ENCODE results near the gene SCARF1. TPM values are rescaled to one million over a fixed set of nuclear protein-coding genes. Genes with fewer than 3 reads are reported as not detected.

SCARF1 gene
- total RNA-seq, 1 experiment from 2014 or later: 4.9 TPM

- no peak for TF ChIP-seq PRDM15 (CRISPR knock-in tag; IDR thresholded peaks at IDR 0.05)
- no peak for TF ChIP-seq RORB (CRISPR knock-in tag; IDR thresholded peaks at IDR 0.05)
- TF ChIP-seq ZNF423 (CRISPR knock-in tag; IDR thresholded peaks at IDR 0.05): no peak
- no peak for TF ChIP-seq JAZF1 (CRISPR knock-in tag; IDR thresholded peaks at IDR 0.05)
- no peak for TF ChIP-seq MLX (CRISPR knock-in tag; IDR thresholded peaks at IDR 0.05)
- no peak for TF ChIP-seq KAT7 (CRISPR knock-in tag; IDR thresholded peaks at IDR 0.05; ENCODE audit: borderline replicate concordance)
- TF ChIP-seq ELF4 (CRISPR knock-in tag; IDR thresholded peaks at IDR 0.05; ENCODE audit: low read depth): no peak
- TF ChIP-seq MAX (CRISPR knock-in tag; IDR thresholded peaks at IDR 0.05): no peak
- TF ChIP-seq ZNF671 (CRISPR knock-in tag; IDR thresholded peaks at IDR 0.05): no peak
- TF ChIP-seq FOXP4 (CRISPR knock-in tag; IDR thresholded peaks at IDR 0.05): no peak
- no peak for TF ChIP-seq ZNF396 (CRISPR knock-in tag; IDR thresholded peaks at IDR 0.05; ENCODE audit: borderline replicate concordance)
- TF ChIP-seq NR2C2 (CRISPR knock-in tag; IDR thresholded peaks at IDR 0.05): no peak
- no peak for TF ChIP-seq MXD4 (CRISPR knock-in tag; IDR thresholded peaks at IDR 0.05; ENCODE audit: borderline replicate concordance)
- TF ChIP-seq CDX4 (CRISPR knock-in tag; IDR thresholded peaks at IDR 0.05; ENCODE audit: borderline replicate concordance): no peak
Observed at GRCh38 chr17:1584167-1584566, 61.4 kb downstream of the SCARF1 start (continued).

Other genes starting within 250 kb of the SCARF1 start
- gene YWHAE, start 245.5 kb downstream of the SCARF1 start, total RNA-seq (2021): 1,033 to 1,180 TPM (median 1,148 TPM) in 3 replicates
- 43.6 to 45.2 TPM (median 43.7 TPM) in 3 replicates for gene CRK, start 189.5 kb downstream of the SCARF1 start, total RNA-seq (2021)
- 73.6 to 83.2 TPM (median 80.3 TPM) in 3 replicates for gene MYO1C, start 153.0 kb downstream of the SCARF1 start, total RNA-seq (2021)
- gene INPP5K, start 129.1 kb downstream of the SCARF1 start, total RNA-seq (2021): 17.1 to 26.8 TPM (median 18.5 TPM) in 3 replicates
- gene PITPNA, start 82.9 kb downstream of the SCARF1 start, total RNA-seq (2021): 58.3 to 68.4 TPM (median 60.2 TPM) in 3 replicates
- 10.3 to 11.6 TPM (median 11.0 TPM) in 3 replicates for gene SLC43A2, start 16.9 kb downstream of the SCARF1 start, total RNA-seq (2021)
- gene RILP, start 4.1 kb upstream of the SCARF1 start, total RNA-seq (2021): 10.2 to 13.8 TPM (median 11.7 TPM) in 3 replicates
- gene PRPF8, start 39.1 kb upstream of the SCARF1 start, total RNA-seq (2021): 323 to 388 TPM (median 328 TPM) in 3 replicates
- 1.4 to 1.9 TPM (median 1.4 TPM) in 3 replicates for gene TLCD2, start 64.6 kb upstream of the SCARF1 start, total RNA-seq (2021)
- gene WDR81, start 79.0 kb upstream of the SCARF1 start, total RNA-seq (2021): 14.0 to 16.4 TPM (median 15.1 TPM) in 3 replicates
- gene SERPINF2, start 97.1 kb upstream of the SCARF1 start, total RNA-seq (2021): 1.6 to 2.7 TPM (median 2.1 TPM) in 3 replicates
- gene SERPINF1, start 116.3 kb upstream of the SCARF1 start, total RNA-seq (2021): 16.7 to 26.2 TPM (median 22.1 TPM) in 3 replicates
- 24.1 to 28.8 TPM (median 28.2 TPM) in 3 replicates for gene SMYD4, start 184.2 kb upstream of the SCARF1 start, total RNA-seq (2021)
- 158 to 177 TPM (median 163 TPM) in 3 replicates for gene RPA1, start 184.3 kb upstream of the SCARF1 start, total RNA-seq (2021)